C4-2B (cell line): ENCODE measurements around the gene HMGN4.

Experiments
- ZFX ChIP-seq: fragments of 450-650 bp; IDR thresholded peaks from 2 replicates; pipeline ENCODE4 v1.6.1; 2017
- TF ChIP-seq, protein P1 (sequence below): fragments of 450-650 bp; conservative IDR thresholded peaks from 2 replicates; pipeline ENCODE4 v1.5.1; 2017; ENCODE audit warnings: mild to moderate bottlenecking

DNA sequence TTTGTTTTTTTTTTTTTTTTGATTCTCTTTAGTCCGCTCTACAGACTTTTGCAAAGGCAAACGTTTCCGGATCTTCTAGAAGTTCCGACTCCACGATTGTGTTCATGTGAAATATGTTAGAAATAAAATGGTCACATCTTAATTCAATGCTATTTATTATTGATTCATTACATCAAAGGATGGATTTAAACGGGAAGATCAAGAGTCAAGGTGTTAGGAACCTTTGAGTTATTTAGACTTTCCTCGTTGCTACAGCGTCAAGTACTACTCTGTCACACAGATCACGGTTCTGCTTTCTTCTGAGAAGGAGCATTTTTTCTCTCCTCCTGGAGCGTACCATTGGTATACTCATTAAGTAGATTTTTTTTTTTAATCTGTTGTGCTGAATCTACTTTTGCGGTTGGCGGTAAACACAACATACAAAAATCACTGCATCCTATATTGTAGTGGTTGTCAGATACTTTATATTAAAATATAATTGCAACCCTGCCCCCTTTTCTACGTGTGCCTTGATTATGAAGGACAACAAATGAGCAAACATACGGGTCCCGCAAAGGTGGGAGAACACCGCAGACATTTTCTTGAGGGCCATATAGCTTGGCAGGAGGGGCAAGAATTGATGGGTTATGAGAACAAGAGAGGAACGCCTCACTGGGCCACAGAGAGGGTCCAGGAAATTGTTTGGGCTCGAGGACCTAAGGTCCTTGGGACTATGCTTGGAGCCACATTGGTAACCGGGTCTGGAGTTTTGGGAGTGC is 17.5 kb downstream of the HMGN4 start:
- TF ChIP-seq, protein P1, sequence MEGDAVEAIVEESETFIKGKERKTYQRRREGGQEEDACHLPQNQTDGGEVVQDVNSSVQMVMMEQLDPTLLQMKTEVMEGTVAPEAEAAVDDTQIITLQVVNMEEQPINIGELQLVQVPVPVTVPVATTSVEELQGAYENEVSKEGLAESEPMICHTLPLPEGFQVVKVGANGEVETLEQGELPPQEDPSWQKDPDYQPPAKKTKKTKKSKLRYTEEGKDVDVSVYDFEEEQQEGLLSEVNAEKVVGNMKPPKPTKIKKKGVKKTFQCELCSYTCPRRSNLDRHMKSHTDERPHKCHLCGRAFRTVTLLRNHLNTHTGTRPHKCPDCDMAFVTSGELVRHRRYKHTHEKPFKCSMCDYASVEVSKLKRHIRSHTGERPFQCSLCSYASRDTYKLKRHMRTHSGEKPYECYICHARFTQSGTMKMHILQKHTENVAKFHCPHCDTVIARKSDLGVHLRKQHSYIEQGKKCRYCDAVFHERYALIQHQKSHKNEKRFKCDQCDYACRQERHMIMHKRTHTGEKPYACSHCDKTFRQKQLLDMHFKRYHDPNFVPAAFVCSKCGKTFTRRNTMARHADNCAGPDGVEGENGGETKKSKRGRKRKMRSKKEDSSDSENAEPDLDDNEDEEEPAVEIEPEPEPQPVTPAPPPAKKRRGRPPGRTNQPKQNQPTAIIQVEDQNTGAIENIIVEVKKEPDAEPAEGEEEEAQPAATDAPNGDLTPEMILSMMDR: no peak
- TF ChIP-seq ZFX: no peak
